ENCODE data around the gene KDELR3.

KDELR3 gene

GRCh38 chr22:38432264-38432663, 35.6 kb upstream of the KDELR3 start (continued):
- TF ChIP-seq, protein P1, sequence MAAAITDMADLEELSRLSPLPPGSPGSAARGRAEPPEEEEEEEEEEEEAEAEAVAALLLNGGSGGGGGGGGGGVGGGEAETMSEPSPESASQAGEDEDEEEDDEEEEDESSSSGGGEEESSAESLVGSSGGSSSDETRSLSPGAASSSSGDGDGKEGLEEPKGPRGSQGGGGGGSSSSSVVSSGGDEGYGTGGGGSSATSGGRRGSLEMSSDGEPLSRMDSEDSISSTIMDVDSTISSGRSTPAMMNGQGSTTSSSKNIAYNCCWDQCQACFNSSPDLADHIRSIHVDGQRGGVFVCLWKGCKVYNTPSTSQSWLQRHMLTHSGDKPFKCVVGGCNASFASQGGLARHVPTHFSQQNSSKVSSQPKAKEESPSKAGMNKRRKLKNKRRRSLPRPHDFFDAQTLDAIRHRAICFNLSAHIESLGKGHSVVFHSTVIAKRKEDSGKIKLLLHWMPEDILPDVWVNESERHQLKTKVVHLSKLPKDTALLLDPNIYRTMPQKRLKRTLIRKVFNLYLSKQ (tag by site-specific recombination; IDR thresholded peaks at IDR 0.05; ENCODE audit: borderline replicate concordance): no peak

GRCh38 chr22:38433871-38434270, 34.0 kb upstream of the KDELR3 start:
- Histone ChIP-seq H3K4me3 (ENCODE audit: low read depth, low read length) (no peak overlapping the region), H3K4me1 (ENCODE audit: control insufficient read depth, insufficient read depth, low read length) (no peaks in the 10 kb centered on the region), H3K36me3 (ENCODE audit: control insufficient read depth in 2 of 2, insufficient read depth in 1 of 2, low read length in 2 of 2) (no peaks in the 10 kb centered on the region), H3K27ac (ENCODE audit: extremely low read depth, low read depth, low read length) (no peak overlapping the region), H3K9me3 (ENCODE audit: control insufficient read depth, insufficient read depth, low read depth, low read length) (no peaks in the 10 kb centered on the region)
- ChIA-PET CTCF (interaction anchor here (0.7 to 1.2 kb wide), 2 partner anchors 9 to 32 kb away, joined by 3 to 4 read pairs; no protein-coding TSS in a partner anchor), POLR2A (interaction anchor here (1.0 to 1.1 kb wide), 2 partner anchors 10 to 19 kb away, joined by 3 read pairs; no protein-coding TSS in a partner anchor)
- TF ChIP-seq ZNF175 (tag by site-specific recombination; IDR thresholded peaks at IDR 0.05) (no peak), ZNF561 (tag by site-specific recombination; IDR thresholded peaks at IDR 0.05; ENCODE audit: borderline replicate concordance) (no peak), ATF2 (tag by site-specific recombination; IDR thresholded peaks at IDR 0.05; ENCODE audit: low read depth) (no peak), ZNF211 (tag by site-specific recombination; IDR thresholded peaks at IDR 0.05; ENCODE audit: low read depth) (no peak), ZNF324 (tag by site-specific recombination; IDR thresholded peaks at IDR 0.05) (no peak), ZNF645 (tag by site-specific recombination; IDR thresholded peaks at IDR 0.05) (no peak), ZSCAN5A (tag by site-specific recombination; IDR thresholded peaks at IDR 0.05) (no peak), ZNF792 (tag by site-specific recombination; IDR thresholded peaks at IDR 0.05) (no peak), ZNF529 (tag by site-specific recombination; IDR thresholded peaks at IDR 0.05; ENCODE audit: insufficient replicate concordance) (no peak), ZNF658 (tag by site-specific recombination; IDR thresholded peaks at IDR 0.05) (no peak), GLIS1 (tag by site-specific recombination; IDR thresholded peaks at IDR 0.05) (no peak), YY2 (tag by site-specific recombination; IDR thresholded peaks at IDR 0.05) (no peak), ZFP69B (tag by site-specific recombination; IDR thresholded peaks at IDR 0.05) (no peak), ZNF701 (tag by site-specific recombination; IDR thresholded peaks at IDR 0.05) (no peak), ZNF311 (tag by site-specific recombination; IDR thresholded peaks at IDR 0.05; ENCODE audit: borderline replicate concordance) (no peak), ZNF169 (tag by site-specific recombination; IDR thresholded peaks at IDR 0.05) (no peak), TRIM28 (IDR thresholded peaks at IDR 0.05; ENCODE audit: borderline replicate concordance, low read length) (no peak), PBX3 (CRISPR knock-in tag; IDR thresholded peaks at IDR 0.05) (no peak), GLIS2 (tag by site-specific recombination; IDR thresholded peaks at IDR 0.05) (no peak)

Data from HEK293 (cell line).